GM23248 (cell line): ENCODE results near the gene HOXA3. TPM values are rescaled to one million over a fixed set of nuclear protein-coding genes. Genes with fewer than 3 reads are reported as not detected.
A peak's percentile ranks its signal among the peaks of the same experiment; 100 is the strongest.

Experiments used
- DNase-seq: peaks from one replicate; pipeline ENCODE4 v3.0.0-alpha.2; 2015
- H2AFZ ChIP-seq: fragments of 200-600 bp; sonication (generic); 2 replicates; pipeline ENCODE4 v1.6.1; 2016; ENCODE audit warnings: antibody characterized with exemption
- H3F3A ChIP-seq: fragments of 200-600 bp; sonication (generic); 2 replicates; pipeline ENCODE4 v1.6.1; 2016; ENCODE audit warnings: mild to moderate bottlenecking, antibody characterized with exemption, mixed run types; ENCODE audit not compliant: insufficient read depth
- H3K27ac ChIP-seq: fragments of 200-600 bp; sonication (generic); 2 replicates; pipeline ENCODE4 v1.5.1; 2016; ENCODE audit warnings: mild to moderate bottlenecking
- H3K27me3 ChIP-seq: fragments of 200-600 bp; sonication (generic); replicated peaks from 2 replicates; pipeline ENCODE4 v1.6.1; 2016; ENCODE audit warnings: mild to moderate bottlenecking; ENCODE audit not compliant: insufficient read depth
- H3K36me3 ChIP-seq: fragments of 200-600 bp; sonication (generic); 2 replicates; pipeline ENCODE4 v1.6.1; 2016; ENCODE audit warnings: low read depth, mild to moderate bottlenecking
- H3K4me1 ChIP-seq: fragments of 200-600 bp; sonication (generic); 2 replicates; pipeline ENCODE4 v1.6.1; 2016; ENCODE audit warnings: mild to moderate bottlenecking; ENCODE audit not compliant: insufficient read depth
- H3K4me2 ChIP-seq: fragments of 200-600 bp; sonication (generic); one replicate; pipeline ENCODE4 v1.6.1; 2016; ENCODE audit warnings: mild to moderate bottlenecking; ENCODE audit not compliant: unreplicated experiment
- H3K4me3 ChIP-seq: fragments of 200-600 bp; sonication (generic); 2 replicates; pipeline ENCODE4 v1.5.1; 2016; ENCODE audit warnings: mild to moderate bottlenecking
- H3K79me2 ChIP-seq: fragments of 200-600 bp; sonication (generic); 2 replicates; pipeline ENCODE4 v1.6.1; 2016; ENCODE audit warnings: mild to moderate bottlenecking; ENCODE audit not compliant: insufficient read depth
- H3K9ac ChIP-seq: fragments of 200-600 bp; sonication (generic); 2 replicates; pipeline ENCODE4 v1.6.1; 2016; ENCODE audit warnings: mild to moderate bottlenecking
- H3K9me2 ChIP-seq: fragments of 200-600 bp; sonication (generic); 2 replicates; pipeline ENCODE4 v1.6.1; 2016; ENCODE audit warnings: mixed run types, mild to moderate bottlenecking, moderate library complexity; ENCODE audit not compliant: insufficient read depth
- H3K9me3 ChIP-seq: fragments of 200-600 bp; sonication (generic); one replicate; pipeline ENCODE4 v1.6.1; 2017; ENCODE audit warnings: low read depth
- H4K20me1 ChIP-seq: fragments of 200-600 bp; sonication (generic); 2 replicates; pipeline ENCODE4 v1.6.0; 2016; ENCODE audit not compliant: insufficient read depth
- EZH2 ChIP-seq: fragments of 200-600 bp; sonication (generic); IDR thresholded peaks from 2 replicates; pipeline ENCODE4 v1.6.1; 2018; ENCODE audit warnings: antibody characterized with exemption, mild to moderate bottlenecking; ENCODE audit not compliant: insufficient read depth, poor library complexity, severe bottlenecking
- EZH2phosphoT487 ChIP-seq: fragments of 200-600 bp; sonication (generic); IDR thresholded peaks from 2 replicates; pipeline ENCODE4 v1.6.1; 2018; ENCODE audit warnings: antibody characterized with exemption, moderate library complexity, mild to moderate bottlenecking, low read depth; ENCODE audit not compliant: insufficient read depth
- WGBS, 2 experiments: methylation state at CpG; one replicate each; pipeline ENCODE4 v1.1.6; 2015 to 2017; ENCODE audit warnings: low lambda C conversion rate in 2 of 2, low coverage in 1 of 2; ENCODE audit errors: missing lambda C conversion rate in 2 of 2; 5-methylcytosine and 5-hydroxymethylcytosine counted together
- in situ Hi-C: fragments of 300-500 bp; cut with MboI; formaldehyde crosslinking; loops from 2 replicates; pipeline ENCODE4 v1.15.0; 2020
- polyA plus RNA-seq: library from polyadenylated mRNA; unstranded; fragments of >200 nt; fragmentation: Nextera tagmentation; extraction: Ambion mirVana; gene quantifications from 2 replicates; pipeline ENCODE4 v1.2.1, GENCODE V29; 2016
- total RNA-seq: library from RNA; depleted of rRNA; stranded (reverse); fragments of >200 nt; shearing (Covaris generic); gene quantifications from 2 replicates; pipeline ENCODE4 v1.2.3, GENCODE V29; 2014

HOXA3 gene
- total and polyA plus RNA-seq, 2 experiments from 2014 or later: 1.2 to 2.1 TPM

DNA sequence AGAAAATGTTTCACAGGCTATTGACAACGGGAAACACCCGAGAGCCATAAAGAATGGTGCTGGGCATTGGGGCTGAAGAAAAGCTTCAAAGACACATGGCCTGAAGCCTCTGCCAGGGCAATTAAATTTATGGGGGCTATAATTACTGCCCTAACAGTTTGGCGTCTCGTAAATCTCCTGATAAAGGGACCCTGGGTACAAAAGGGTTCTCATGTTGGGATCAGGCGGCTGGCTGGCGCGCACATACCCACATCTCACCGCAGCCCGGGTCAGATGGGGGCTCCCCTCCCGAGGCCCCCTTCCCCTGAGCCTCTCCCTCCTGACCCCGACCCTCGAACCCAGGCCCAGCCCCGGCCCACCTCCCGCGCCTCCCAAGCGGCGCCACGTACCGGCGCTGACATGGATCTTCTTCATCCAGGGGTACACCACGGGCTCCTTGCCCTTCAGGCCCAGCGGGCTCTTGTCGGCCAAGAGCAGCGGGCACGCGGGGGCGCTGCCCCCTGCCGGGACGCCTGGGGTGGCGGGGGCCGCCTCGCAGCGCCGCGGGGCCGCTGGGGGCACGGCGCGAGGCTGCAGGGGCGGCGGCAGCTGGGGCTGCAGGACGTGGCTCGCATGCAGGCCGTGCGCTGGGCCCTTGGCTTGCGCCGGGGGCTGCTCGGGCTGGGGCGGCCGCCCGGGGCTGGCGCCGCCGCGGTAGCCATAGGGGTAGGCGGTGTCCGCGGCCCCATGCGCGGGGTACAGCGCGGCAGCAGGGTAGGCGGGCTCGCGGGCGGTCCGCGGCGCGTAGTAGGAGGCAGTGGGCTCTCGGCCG is 22.4 kb downstream of the HOXA3 start:
- DNase-seq: peak; percentile 74
- Histone ChIP-seq H3K4me1 (peaks cover 21% of the 10 kb centered on the region), H3K27me3 (no peaks in the 10 kb centered on the region), H3K4me3 (peak overlapping the region; percentile 78), H4K20me1 (no peaks in the 10 kb centered on the region), H3K9me3 (no peaks in the 10 kb centered on the region), H3K4me2 (peak overlapping the region; percentile 78), H3K9me2 (no peaks in the 10 kb centered on the region), H3F3A (peaks cover 29% of the 10 kb centered on the region), H2AFZ (peak overlapping the region; percentile 79), H3K9ac (peak overlapping the region; percentile 89), H3K79me2 (peaks cover 49% of the 10 kb centered on the region), H3K36me3 (no peaks in the 10 kb centered on the region), H3K27ac (peak overlapping the region; percentile 55)
- TF ChIP-seq EZH2 (no peak), EZH2phosphoT487 (no peak)
- in situ Hi-C loops: no loop called here
- WGBS, 2 experiments: 8 to 11% methylated on average over 40 to 52 of the region's 72 CpGs

- Histone ChIP-seq H3F3A (peaks cover 22% of the 10 kb centered on the region), H3K27ac (no peak overlapping the region), H3K79me2 (peaks cover 48% of the 10 kb centered on the region), H3K27me3 (no peaks in the 10 kb centered on the region), H3K9me3 (no peaks in the 10 kb centered on the region), H3K4me3 (peak overlapping the region; percentile 78), H3K9ac (peak overlapping the region; percentile 89), H4K20me1 (no peaks in the 10 kb centered on the region), H2AFZ (peak overlapping the region; percentile 73), H3K4me2 (peak overlapping the region; percentile 78), H3K4me1 (peaks cover 14% of the 10 kb centered on the region), H3K9me2 (no peaks in the 10 kb centered on the region), H3K36me3 (no peaks in the 10 kb centered on the region)
- TF ChIP-seq EZH2: no peak
- no peak for TF ChIP-seq EZH2phosphoT487
- in situ Hi-C loops: no loop called here
- no peak for DNase-seq
- 90 to 91% methylated on average over 28 of the region's 28 CpGs for WGBS, 2 experiments
These were observed 23.3 kb downstream of the HOXA3 start for GRCh38 chr7:27128776-27129728.

- WGBS, 2 experiments: 72 to 73% methylated on average over 2 of the region's 2 CpGs
- Histone ChIP-seq H3K4me3 (no peak overlapping the region), H3K4me2 (no peak overlapping the region), H3K9me2 (no peaks in the 10 kb centered on the region), H3K79me2 (peaks cover 38% of the 10 kb centered on the region), H2AFZ (no peak overlapping the region), H3K27ac (no peak overlapping the region), H3K27me3 (no peaks in the 10 kb centered on the region), H3K9me3 (no peaks in the 10 kb centered on the region), H4K20me1 (no peaks in the 10 kb centered on the region), H3F3A (peaks cover 11% of the 10 kb centered on the region; the same call in 1 of the 2 replicates), H3K9ac (no peak overlapping the region), H3K4me1 (peaks cover 9% of the 10 kb centered on the region), H3K36me3 (no peaks in the 10 kb centered on the region)
- in situ Hi-C loops: no loop called here
- TF ChIP-seq EZH2phosphoT487 (no peak), EZH2 (no peak)
- DNase-seq: no peak
These were observed 24.3 kb downstream of the HOXA3 start for GRCh38 chr7:27128034-27128433.

- Histone ChIP-seq H3K27ac (no peak overlapping the region), H2AFZ (no peak overlapping the region), H4K20me1 (no peaks in the 10 kb centered on the region), H3K9me3 (no peaks in the 10 kb centered on the region), H3K4me3 (no peak overlapping the region), H3K4me2 (no peak overlapping the region), H3K36me3 (no peaks in the 10 kb centered on the region), H3K9me2 (no peaks in the 10 kb centered on the region), H3F3A (peaks cover 2% of the 10 kb centered on the region; the same call in 1 of the 2 replicates), H3K4me1 (peaks cover 5% of the 10 kb centered on the region), H3K9ac (no peak overlapping the region), H3K79me2 (peaks cover 26% of the 10 kb centered on the region), H3K27me3 (no peaks in the 10 kb centered on the region)
- no peak for TF ChIP-seq EZH2
- no peak for TF ChIP-seq EZH2phosphoT487
- WGBS, 2 experiments: 77 to 85% methylated on average over 3 of the region's 3 CpGs
- in situ Hi-C loops: no loop called here
- no peak for DNase-seq
These were observed 25.6 kb downstream of the HOXA3 start for GRCh38 chr7:27126596-27127327.
